Uterus (tissue), 2 donors: ENCODE results near the gene SLBP.

ENCODE experiments used
- CTCF ChIP-seq, 4 experiments: fragments of 200-600 bp in 2 of 4; fragments of 450-650 bp in 2 of 4; sonication (generic) in 2 of 4; IDR thresholded peaks; one replicate each; pipeline ENCODE4 v1.5.1; 2016 to 2019; ENCODE audit warnings: antibody characterized with exemption in 4 of 4, mild to moderate bottlenecking in 2 of 4, moderate library complexity in 1 of 4
- POLR2A ChIP-seq, 2 donors: fragments of 450-650 bp; IDR thresholded peaks; one replicate each; pipeline ENCODE4 v1.6.1; 2016; ENCODE audit warnings: antibody characterized with exemption in 2 of 2, mild to moderate bottlenecking in 1 of 2, moderate library complexity in 1 of 2

GRCh38 chr4:1686440-1687036 is 25.6 kb downstream of the SLBP start:
- TF ChIP-seq CTCF (IDR thresholded peaks at IDR 0.05) (no peak), POLR2A (IDR thresholded peaks at IDR 0.05) (no peak)
